Right atrium auricular region (tissue), 2 donors: ENCODE data around the gene CBX7. TPM values are rescaled to one million over a fixed set of nuclear protein-coding genes. Genes with fewer than 3 reads are reported as not detected.
"Not testable (repeated sequence)": the region's sequence is repeated elsewhere in the genome, so short reads cannot be mapped to it uniquely, and the experiment has no call there.

Source experiments
- DNase-seq: peaks from one replicate; pipeline ENCODE4 v3.0.0-alpha.2; 2019; ENCODE audit warnings: low spot score
- H3K27ac ChIP-seq, 2 donors: fragments of 200-600 bp; sonication (generic); 1 replicate in 1 of 2; 2 replicates in 1 of 2; pipeline ENCODE4 v1.5.1; 2016 to 2019
- H3K27me3 ChIP-seq, 2 donors: fragments of 200-600 bp; sonication (generic); one replicate each; pipeline versions ENCODE4 v1.5.1 to v1.6.0; 2017 to 2019
- H3K36me3 ChIP-seq: fragments of 200-600 bp; sonication (generic); one replicate; pipeline ENCODE4 v1.5.1; 2016
- H3K4me1 ChIP-seq, 2 donors: fragments of 200-600 bp; sonication (generic); one replicate each; pipeline versions ENCODE4 v1.5.1 to v1.6.0; 2017 to 2019
- H3K4me3 ChIP-seq, 2 donors: fragments of 200-600 bp; sonication (generic); 1 replicate in 1 of 2; 2 replicates in 1 of 2; pipeline ENCODE4 v1.5.1; 2017 to 2019; ENCODE audit warnings: mild to moderate bottlenecking in 1 of 2, moderate library complexity in 1 of 2
- H3K9me3 ChIP-seq, 2 donors: fragments of 200-600 bp; sonication (generic); one replicate each; pipeline ENCODE4 v1.5.1; 2019
- CTCF ChIP-seq, 2 donors: fragments of 200-600 bp; sonication (generic); IDR thresholded peaks; one replicate each; pipeline ENCODE4 v1.5.1; 2019; ENCODE audit warnings: antibody characterized with exemption in 2 of 2
- total RNA-seq, 2 donors: library from RNA; depleted of rRNA; stranded (reverse); fragments of >200 nt; gene quantifications; one replicate each; pipeline ENCODE4 v1.1.0, GENCODE V29; 2016

CBX7 gene
- total RNA-seq, 2 donors from 2014 or later: 62.0 to 111 TPM

GRCh38 chr22:39173050-39173706, 20.7 kb upstream of the CBX7 start:
- no peaks in the 10 kb centered on the region for H3K36me3 ChIP-seq
- H3K27me3 ChIP-seq: no peaks in the 10 kb centered on the region
- peaks cover 0 to 77% of the 10 kb centered on the region in 2 donors for H3K4me1 ChIP-seq
- TF ChIP-seq CTCF (IDR thresholded peaks at IDR 0.05): no peak
- H3K27ac ChIP-seq: peak overlapping the region; percentile 77 to 83
- DNase-seq: no peak
- no peak overlapping the region for H3K4me3 ChIP-seq
- H3K9me3 ChIP-seq: no peaks in the 10 kb centered on the region

- not testable (repeated sequence) for DNase-seq, H3K4me3 ChIP-seq, H3K27me3 ChIP-seq, H3K9me3 ChIP-seq, H3K36me3 ChIP-seq
- Histone ChIP-seq H3K27ac (peak overlapping the region; percentile 77 to 83), H3K4me1 (peaks cover 0 to 69% of the 10 kb centered on the region in 2 donors)
Measured at GRCh38 chr22:39172265-39173049, 20.0 kb upstream of the CBX7 start.

GRCh38 chr22:39171623-39172264, 19.3 kb upstream of the CBX7 start:
- no peak for DNase-seq
- Histone ChIP-seq H3K27ac (peak overlapping the region in 1 of 2 donors; percentile 19), H3K4me3 (no peak overlapping the region)

GRCh38 chr22:39170825-39171622, 18.5 kb upstream of the CBX7 start:
- no peaks in the 10 kb centered on the region for H3K9me3 ChIP-seq
- H3K27ac ChIP-seq: no peak overlapping the region
- H3K4me1 ChIP-seq: peaks cover 0 to 55% of the 10 kb centered on the region in 2 donors
- H3K36me3 ChIP-seq: no peaks in the 10 kb centered on the region
- peak; percentile 95 to 96 for TF ChIP-seq CTCF (IDR thresholded peaks at IDR 0.05)
- peak; percentile 82 for DNase-seq
- no peaks in the 10 kb centered on the region for H3K27me3 ChIP-seq
- H3K4me3 ChIP-seq: no peak overlapping the region

More at GRCh38 chr22:39171623-39172264, 19.3 kb upstream of the CBX7 start:
- no peaks in the 10 kb centered on the region for H3K9me3 ChIP-seq
- H3K27me3 ChIP-seq: no peaks in the 10 kb centered on the region
- TF ChIP-seq CTCF (IDR thresholded peaks at IDR 0.05): no peak
- H3K4me1 ChIP-seq: peaks cover 0 to 62% of the 10 kb centered on the region in 2 donors
- H3K36me3 ChIP-seq: no peaks in the 10 kb centered on the region

- Histone ChIP-seq H3K4me1 (peaks cover 0 to 44% of the 10 kb centered on the region in 2 donors), H3K4me3 (no peak overlapping the region), H3K27ac (no peak overlapping the region), H3K9me3 (no peaks in the 10 kb centered on the region), H3K27me3 (no peaks in the 10 kb centered on the region), H3K36me3 (no peaks in the 10 kb centered on the region)
- no peak for TF ChIP-seq CTCF (IDR thresholded peaks at IDR 0.05)
- DNase-seq: no peak
Measured at GRCh38 chr22:39169797-39170466, 17.5 kb upstream of the CBX7 start.
